ENCODE data around the gene PMM2.
"Not testable (repeated sequence)": the region's sequence is repeated elsewhere in the genome, so short reads cannot be mapped to it uniquely, and the experiment has no call there.

PMM2 gene

GRCh38 chr16:8781797-8782196 is 15.8 kb upstream of the PMM2 start:
- no peak overlapping the region for H3K4me3 ChIP-seq (ENCODE audit: low read depth, low read length)

- H3K4me3 ChIP-seq (ENCODE audit: low read depth, low read length) = no peak overlapping the region
These were observed 15.0 kb upstream of the PMM2 start for GRCh38 chr16:8782673-8783072.

DNA sequence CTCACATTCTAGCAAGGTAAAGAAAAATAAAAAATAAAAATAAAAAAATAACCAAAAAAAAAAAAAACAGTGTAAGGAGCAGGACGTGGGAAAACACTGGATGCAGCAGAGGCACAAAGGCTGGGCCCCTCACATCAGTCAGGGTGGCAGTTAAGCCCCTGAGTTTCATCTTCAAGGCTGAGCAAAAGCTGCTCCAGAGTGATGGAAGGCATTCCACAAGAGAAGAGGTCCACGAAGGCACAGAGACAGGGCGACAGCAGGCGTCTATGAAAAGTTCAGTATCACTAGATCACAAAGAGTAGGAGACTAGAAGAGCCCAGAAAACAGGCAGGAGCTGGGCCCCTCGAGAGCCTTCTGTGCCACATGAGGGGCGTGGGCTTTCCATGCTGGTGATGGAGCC is 12.2 kb upstream of the PMM2 start:
- H3K4me3 ChIP-seq (ENCODE audit: low read depth, low read length) = no peak overlapping the region

- not testable (repeated sequence) for H3K4me3 ChIP-seq (ENCODE audit: low read depth, low read length)
These were observed 11.3 kb upstream of the PMM2 start for GRCh38 chr16:8786316-8786715.

DNA sequence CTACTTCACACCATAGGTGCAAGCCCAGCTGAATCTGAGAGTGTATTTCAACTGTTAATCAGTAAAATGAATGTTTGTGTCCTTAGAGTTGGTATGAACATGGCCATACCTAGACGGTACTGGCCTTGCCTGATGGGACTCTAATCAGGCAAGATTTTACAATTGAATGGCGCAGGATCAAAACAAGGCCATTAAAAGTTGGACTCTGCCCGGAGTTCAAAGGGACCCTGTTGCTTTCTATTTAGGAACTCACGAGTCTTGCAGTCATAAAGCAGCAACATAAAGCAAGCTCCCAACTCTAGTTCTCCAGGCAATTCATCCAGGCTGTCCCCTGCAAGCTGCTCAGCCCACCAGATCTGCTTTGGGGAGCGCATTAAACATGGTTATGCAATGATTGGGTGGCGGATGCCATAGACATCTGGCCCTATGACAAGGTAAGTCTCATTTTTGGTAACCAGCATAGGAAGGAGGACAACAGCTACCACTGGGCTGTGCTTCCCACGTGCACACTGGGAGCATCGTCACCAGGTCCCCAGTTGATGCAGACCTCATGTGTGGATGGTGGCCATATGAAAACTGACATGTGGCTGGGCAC is 9.0 kb upstream of the PMM2 start:
- H3K4me3 ChIP-seq (ENCODE audit: low read depth, low read length) = no peak overlapping the region

GRCh38 chr16:8795091-8795490 is 2.5 kb upstream of the PMM2 start:
- H3K4me3 ChIP-seq (ENCODE audit: low read depth, low read length) = no peak overlapping the region

DNA sequence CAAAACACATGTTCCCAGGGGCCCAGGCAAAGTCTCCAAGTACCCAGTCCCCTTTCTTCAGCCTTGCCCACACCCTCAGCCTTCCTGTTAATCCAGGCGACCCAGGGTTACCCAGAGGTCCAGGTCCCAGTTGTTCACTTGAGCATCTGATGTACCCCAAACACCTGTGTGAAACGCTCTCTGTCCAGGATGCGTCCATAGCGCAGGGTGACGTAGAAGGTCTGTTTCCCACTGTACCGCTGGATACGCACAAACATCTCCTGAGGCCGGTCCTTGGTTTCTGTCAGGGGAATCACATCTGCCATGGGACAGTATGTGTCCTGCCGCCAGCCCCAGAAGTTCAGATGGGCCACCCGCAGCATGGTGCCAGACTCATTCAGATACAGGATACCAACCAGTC is 1.8 kb upstream of the PMM2 start:
- no peak overlapping the region for H3K4me3 ChIP-seq (ENCODE audit: low read depth, low read length)

DNA sequence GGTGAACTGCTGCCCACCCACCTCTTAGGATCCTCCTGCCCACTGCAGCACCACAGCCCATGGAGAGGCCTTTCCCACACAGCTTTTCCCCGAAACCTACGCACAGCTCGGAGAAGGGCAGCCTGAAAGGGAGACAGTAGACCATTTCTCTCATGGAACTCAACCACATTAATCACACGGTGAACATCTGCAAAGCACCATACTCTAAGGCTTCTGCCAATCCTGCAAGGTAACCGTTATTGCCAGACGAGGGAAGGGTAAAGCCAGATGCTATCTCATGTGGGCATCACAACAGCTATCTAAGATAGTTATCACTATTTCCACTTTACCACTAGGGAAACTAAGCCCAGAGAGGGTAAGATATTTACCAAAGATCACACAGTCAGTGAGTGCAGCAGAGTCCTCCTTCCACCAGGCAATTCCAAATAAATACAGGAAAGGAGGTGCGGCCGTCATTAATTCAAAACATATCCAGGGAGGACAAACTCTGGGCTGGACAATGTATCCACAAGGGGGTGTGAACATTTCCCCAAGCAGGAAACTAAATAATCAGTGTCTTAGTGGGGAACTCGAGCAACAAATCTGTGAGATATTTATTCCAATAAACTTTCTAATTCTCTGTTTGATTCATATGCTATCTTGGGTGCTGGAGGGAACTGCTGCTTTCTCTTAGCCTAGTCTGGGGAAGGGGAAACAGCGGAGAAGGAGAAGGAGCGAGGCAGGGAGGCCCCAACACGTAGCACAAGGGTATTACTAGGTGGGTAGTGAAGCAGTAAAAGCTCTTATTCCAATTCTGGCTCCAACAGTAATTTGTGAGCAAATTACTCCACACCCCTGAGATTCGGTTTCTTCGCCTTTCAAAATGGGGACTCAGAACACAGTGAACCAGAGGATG is 923 bp upstream of the PMM2 start:
- H3K4me3 ChIP-seq (ENCODE audit: low read depth, low read length) = peak overlapping the region; percentile 97

GRCh38 chr16:8798174-8798527 is 512 bp downstream of the PMM2 start:
- peak overlapping the region; percentile 97 for H3K4me3 ChIP-seq (ENCODE audit: low read depth, low read length)

- H3K4me3 ChIP-seq (ENCODE audit: low read depth, low read length) = peak overlapping the region; percentile 97
These were observed 1.0 kb downstream of the PMM2 start for GRCh38 chr16:8798535-8799157.

- H3K4me3 ChIP-seq (ENCODE audit: low read depth, low read length) = no peak overlapping the region
These were observed 4.1 kb downstream of the PMM2 start for GRCh38 chr16:8801701-8802100.

GRCh38 chr16:8803733-8804132 is 6.1 kb downstream of the PMM2 start:
- not testable (repeated sequence) for H3K4me3 ChIP-seq (ENCODE audit: low read depth, low read length)

DNA sequence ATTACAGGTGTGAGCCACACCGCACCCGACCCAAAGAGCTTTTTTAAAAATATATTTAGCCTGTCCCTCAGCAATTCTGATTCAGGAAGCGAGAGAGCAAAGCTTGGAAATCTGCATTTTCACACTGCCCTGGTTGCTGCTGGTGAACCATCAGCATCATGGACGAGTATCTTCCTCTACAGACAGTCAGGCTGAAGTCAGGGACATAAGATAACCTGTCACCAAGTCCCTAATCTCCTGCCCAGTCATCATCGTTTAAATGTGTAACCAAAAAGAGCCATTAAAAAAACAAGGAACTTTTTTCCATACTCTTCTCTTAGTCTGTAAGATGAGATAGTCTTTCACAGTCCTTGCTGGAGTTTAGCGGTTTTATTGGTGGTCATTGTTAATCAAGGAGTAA is 6.7 kb downstream of the PMM2 start:
- H3K4me3 ChIP-seq (ENCODE audit: low read depth, low read length) = no peak overlapping the region

GRCh38 chr16:8806272-8806983 is 8.8 kb downstream of the PMM2 start:
- no peak overlapping the region for H3K4me3 ChIP-seq (ENCODE audit: low read depth, low read length)

- no peak overlapping the region for H3K4me3 ChIP-seq (ENCODE audit: low read depth, low read length)
These were observed 9.6 kb downstream of the PMM2 start for GRCh38 chr16:8807189-8807588.

DNA sequence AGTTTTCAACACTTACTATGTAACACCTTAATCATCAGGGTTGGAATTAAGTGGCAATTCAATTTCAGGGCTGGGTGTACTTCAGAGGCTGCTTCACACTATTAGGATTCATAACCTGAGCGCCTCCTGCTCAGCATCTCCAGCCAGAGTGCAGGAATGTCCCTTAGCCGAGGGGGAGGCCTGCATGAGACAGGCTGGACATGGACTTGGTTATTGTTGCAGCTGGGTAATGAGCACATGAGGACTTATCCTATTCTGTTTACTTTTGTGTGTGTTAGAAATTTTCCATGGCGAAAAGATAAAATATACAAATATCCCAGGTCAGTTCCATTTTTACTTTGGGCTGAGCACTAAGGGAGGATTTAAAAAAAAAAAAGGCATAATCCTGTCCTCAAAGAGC is 10.4 kb downstream of the PMM2 start:
- no peak overlapping the region for H3K4me3 ChIP-seq (ENCODE audit: low read depth, low read length)

- H3K4me3 ChIP-seq (ENCODE audit: low read depth, low read length) = no peak overlapping the region
These were observed 11.1 kb downstream of the PMM2 start for GRCh38 chr16:8808613-8809353.

- no peak overlapping the region for H3K4me3 ChIP-seq (ENCODE audit: low read depth, low read length)
These were observed 14.7 kb downstream of the PMM2 start for GRCh38 chr16:8812162-8812843.

DNA sequence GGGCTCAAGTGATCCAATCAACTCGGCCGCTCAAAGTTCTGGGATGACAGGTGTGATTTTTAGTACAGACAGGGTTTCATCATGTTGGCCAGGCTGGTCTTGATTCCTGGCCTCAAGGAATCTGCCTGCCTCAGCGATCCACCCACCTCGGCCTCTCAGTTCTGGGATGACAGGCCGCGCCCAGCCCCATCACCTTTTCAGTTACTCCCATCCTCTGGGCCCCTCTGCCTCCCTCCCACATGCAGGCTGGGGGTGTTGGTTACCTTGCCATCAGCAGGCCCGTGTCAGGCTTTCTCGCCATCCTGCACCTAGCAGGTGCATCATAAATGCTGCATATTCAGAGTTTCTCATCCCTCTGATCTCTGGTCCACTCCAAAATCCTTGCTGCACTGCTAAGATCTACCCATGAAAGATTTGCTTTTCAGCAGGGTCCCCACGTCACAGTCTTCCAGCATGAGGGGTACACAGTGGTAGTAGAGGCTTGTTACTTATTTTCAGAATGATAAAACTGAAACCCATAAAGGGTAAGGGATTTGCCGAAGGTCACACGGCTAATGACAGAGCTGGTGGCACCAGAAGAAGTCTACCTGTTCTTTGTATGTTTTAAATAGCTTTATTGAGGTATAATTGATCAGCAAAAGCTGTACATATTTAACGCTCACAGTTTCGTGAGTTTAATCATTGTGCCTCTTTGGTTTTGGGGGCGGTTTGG is 16.6 kb downstream of the PMM2 start:
- H3K4me3 ChIP-seq (ENCODE audit: low read depth, low read length) = no peak overlapping the region

Data from iPS-11a (cell line).